ENCODE data around the gene ALKBH8. TPM values are rescaled to one million over a fixed set of nuclear protein-coding genes. Genes with fewer than 3 reads are reported as not detected.
"Not testable (repeated sequence)": the region's sequence is repeated elsewhere in the genome, so short reads cannot be mapped to it uniquely, and the experiment has no call there.

ALKBH8 gene
- total and polyA plus RNA-seq, 2 experiments from 2014 or later, result 6.6 to 10.7 TPM

- H3K27ac ChIP-seq, result no peak overlapping the region
Measured at GRCh38 chr11:107508201-107508857, 57.2 kb downstream of the ALKBH8 start.

GRCh38 chr11:107505647-107506225 lies 59.8 kb downstream of the ALKBH8 start:
- Histone ChIP-seq H3K4me3 (no peak overlapping the region), H3K9ac (no peak overlapping the region), H3K9me2 (ENCODE audit: insufficient read depth) (no peaks in the 10 kb centered on the region), H3K4me2 (ENCODE audit: unreplicated experiment) (no peak overlapping the region), H2AFZ (no peak overlapping the region), H3K4me1 (ENCODE audit: insufficient read depth) (no peaks in the 10 kb centered on the region), H3K27ac (no peak overlapping the region), H3K9me3 (ENCODE audit: low read depth) (no peaks in the 10 kb centered on the region), H3K79me2 (ENCODE audit: insufficient read depth) (no peaks in the 10 kb centered on the region), H4K20me1 (ENCODE audit: insufficient read depth) (no peaks in the 10 kb centered on the region), H3F3A (ENCODE audit: insufficient read depth) (no peaks in the 10 kb centered on the region), H3K36me3 (ENCODE audit: low read depth) (peaks cover 30% of the 10 kb centered on the region), H3K27me3 (replicated peaks; ENCODE audit: insufficient read depth) (no peaks in the 10 kb centered on the region)
- in situ Hi-C loops (cut with MboI), result no loop called here
- TF ChIP-seq EZH2 (IDR thresholded peaks at IDR 0.05; ENCODE audit: insufficient read depth, poor library complexity, severe bottlenecking) (no peak), EZH2phosphoT487 (IDR thresholded peaks at IDR 0.05; ENCODE audit: insufficient read depth, low read depth) (no peak)
- DNase-seq, result no peak

More at GRCh38 chr11:107508201-107508857, 57.2 kb downstream of the ALKBH8 start:
- no peak overlapping the region for H3K4me2 ChIP-seq (ENCODE audit: unreplicated experiment)
- no peak overlapping the region for H3K4me3 ChIP-seq
- no peak for TF ChIP-seq EZH2 (IDR thresholded peaks at IDR 0.05; ENCODE audit: insufficient read depth, poor library complexity, severe bottlenecking)
- no peak for TF ChIP-seq EZH2phosphoT487 (IDR thresholded peaks at IDR 0.05; ENCODE audit: insufficient read depth, low read depth)
- H3K27me3 ChIP-seq (replicated peaks; ENCODE audit: insufficient read depth), result no peaks in the 10 kb centered on the region
- DNase-seq, result no peak
- in situ Hi-C loops (cut with MboI), result no loop called here
- H3F3A ChIP-seq (ENCODE audit: insufficient read depth), result no peaks in the 10 kb centered on the region
- H3K9me3 ChIP-seq (ENCODE audit: low read depth), result no peaks in the 10 kb centered on the region
- H3K4me1 ChIP-seq (ENCODE audit: insufficient read depth), result no peaks in the 10 kb centered on the region
- no peak overlapping the region for H3K9ac ChIP-seq
- H4K20me1 ChIP-seq (ENCODE audit: insufficient read depth), result no peaks in the 10 kb centered on the region
- no peaks in the 10 kb centered on the region for H3K79me2 ChIP-seq (ENCODE audit: insufficient read depth)
- H3K9me2 ChIP-seq (ENCODE audit: insufficient read depth), result no peaks in the 10 kb centered on the region
- WGBS, 2 experiments (ENCODE audit: low coverage in 1 of 2, low lambda C conversion rate in 2 of 2, missing lambda C conversion rate in 2 of 2), result 97% methylated on average over 6 of the region's 6 CpGs
- no peak overlapping the region for H2AFZ ChIP-seq
- H3K36me3 ChIP-seq (ENCODE audit: low read depth), result peaks cover 19% of the 10 kb centered on the region

DNA sequence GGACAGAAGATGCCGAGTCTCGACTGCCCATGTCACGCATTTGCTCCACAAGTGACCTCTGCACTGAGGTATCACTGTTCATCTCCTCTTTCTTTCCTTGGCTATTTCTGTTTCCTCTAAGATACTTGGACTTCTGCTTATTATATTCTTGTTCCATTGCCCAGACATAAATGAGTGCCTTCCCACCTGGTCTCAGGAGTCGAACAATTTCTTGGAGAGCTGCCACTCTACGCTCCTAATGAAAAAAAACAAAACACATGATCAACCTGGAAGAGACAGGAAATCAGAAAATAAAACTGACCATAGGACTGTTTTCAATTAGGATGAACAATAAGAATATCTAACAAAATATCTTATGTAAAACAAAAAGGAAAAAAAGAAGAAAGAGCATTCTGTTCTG lies 60.6 kb downstream of the ALKBH8 start:
- in situ Hi-C loops (cut with MboI), result no loop called here
- H3K79me2 ChIP-seq (ENCODE audit: insufficient read depth), result no peaks in the 10 kb centered on the region
- no peak for DNase-seq
- no peaks in the 10 kb centered on the region for H3K4me1 ChIP-seq (ENCODE audit: insufficient read depth)
- no peaks in the 10 kb centered on the region for H3K27me3 ChIP-seq (replicated peaks; ENCODE audit: insufficient read depth)
- H3K4me3 ChIP-seq, result no peak overlapping the region
- no peaks in the 10 kb centered on the region for H4K20me1 ChIP-seq (ENCODE audit: insufficient read depth)
- H3K9me2 ChIP-seq (ENCODE audit: insufficient read depth), result no peaks in the 10 kb centered on the region
- no peaks in the 10 kb centered on the region for H3K9me3 ChIP-seq (ENCODE audit: low read depth)
- no peak overlapping the region for H3K27ac ChIP-seq
- 85 to 88% methylated on average over 5 of the region's 5 CpGs for WGBS, 2 experiments (ENCODE audit: low coverage in 1 of 2, low lambda C conversion rate in 2 of 2, missing lambda C conversion rate in 2 of 2)
- no peaks in the 10 kb centered on the region for H3F3A ChIP-seq (ENCODE audit: insufficient read depth)
- H3K36me3 ChIP-seq (ENCODE audit: low read depth), result peaks cover 30% of the 10 kb centered on the region
- H2AFZ ChIP-seq, result no peak overlapping the region
- TF ChIP-seq EZH2 (IDR thresholded peaks at IDR 0.05; ENCODE audit: insufficient read depth, poor library complexity, severe bottlenecking), result no peak
- no peak for TF ChIP-seq EZH2phosphoT487 (IDR thresholded peaks at IDR 0.05; ENCODE audit: insufficient read depth, low read depth)
- no peak overlapping the region for H3K9ac ChIP-seq
- H3K4me2 ChIP-seq (ENCODE audit: unreplicated experiment), result no peak overlapping the region

GRCh38 chr11:107501713-107502112 lies 63.8 kb downstream of the ALKBH8 start:
- in situ Hi-C loops (cut with MboI), result no loop called here
- Histone ChIP-seq H3K27me3 (replicated peaks; ENCODE audit: insufficient read depth) (no peaks in the 10 kb centered on the region), H3K4me3 (no peak overlapping the region), H3K79me2 (ENCODE audit: insufficient read depth) (no peaks in the 10 kb centered on the region), H4K20me1 (ENCODE audit: insufficient read depth) (no peaks in the 10 kb centered on the region), H3K9ac (no peak overlapping the region), H2AFZ (no peak overlapping the region), H3K9me2 (ENCODE audit: insufficient read depth) (no peaks in the 10 kb centered on the region), H3K27ac (no peak overlapping the region), H3K4me2 (ENCODE audit: unreplicated experiment) (no peak overlapping the region), H3F3A (ENCODE audit: insufficient read depth) (peaks cover 4% of the 10 kb centered on the region; the same call in 1 of the 2 replicates), H3K36me3 (ENCODE audit: low read depth) (peaks cover 26% of the 10 kb centered on the region), H3K9me3 (ENCODE audit: low read depth) (no peaks in the 10 kb centered on the region), H3K4me1 (ENCODE audit: insufficient read depth) (no peaks in the 10 kb centered on the region)
- 100% methylated on average over 1 of the region's 1 CpG for WGBS, 2 experiments (ENCODE audit: low coverage in 1 of 2, low lambda C conversion rate in 2 of 2, missing lambda C conversion rate in 2 of 2)
- TF ChIP-seq EZH2phosphoT487 (IDR thresholded peaks at IDR 0.05; ENCODE audit: insufficient read depth, low read depth) (no peak), EZH2 (IDR thresholded peaks at IDR 0.05; ENCODE audit: insufficient read depth, poor library complexity, severe bottlenecking) (no peak)
- DNase-seq, result no peak

GRCh38 chr11:107497371-107497770 lies 68.2 kb downstream of the ALKBH8 start:
- Histone ChIP-seq H3F3A (ENCODE audit: insufficient read depth) (peaks cover 10% of the 10 kb centered on the region), H3K4me1 (ENCODE audit: insufficient read depth) (peaks cover 17% of the 10 kb centered on the region)
- H3K4me2 ChIP-seq (ENCODE audit: unreplicated experiment); H3K9me3 ChIP-seq (ENCODE audit: low read depth); H3K27me3 ChIP-seq (replicated peaks; ENCODE audit: insufficient read depth); H4K20me1 ChIP-seq (ENCODE audit: insufficient read depth); H3K27ac ChIP-seq; H3K4me3 ChIP-seq; H3K9ac ChIP-seq; H3K9me2 ChIP-seq (ENCODE audit: insufficient read depth); H2AFZ ChIP-seq; H3K36me3 ChIP-seq (ENCODE audit: low read depth); DNase-seq; in situ Hi-C loops (cut with MboI); H3K79me2 ChIP-seq (ENCODE audit: insufficient read depth): not testable (repeated sequence)
- WGBS, 2 experiments (ENCODE audit: low coverage in 1 of 2, low lambda C conversion rate in 2 of 2, missing lambda C conversion rate in 2 of 2), result 92 to 99% methylated on average over 7 of the region's 7 CpGs

Measured in GM23248 (cell line).